HG02571 (cell line): ENCODE measurements around the gene VTI1A.

Source experiments
- ATAC-seq: cut with Tn5 transposase; IDR thresholded peaks from one replicate; pipeline ENCODE4 v1.9.1; 2021; ENCODE audit warnings: mild to moderate bottlenecking, moderate library complexity; ENCODE audit not compliant: unreplicated experiment

Gene VTI1A

GRCh38 chr10:112774210-112774609, 327.2 kb downstream of the VTI1A start:
- ATAC-seq = no peak

DNA sequence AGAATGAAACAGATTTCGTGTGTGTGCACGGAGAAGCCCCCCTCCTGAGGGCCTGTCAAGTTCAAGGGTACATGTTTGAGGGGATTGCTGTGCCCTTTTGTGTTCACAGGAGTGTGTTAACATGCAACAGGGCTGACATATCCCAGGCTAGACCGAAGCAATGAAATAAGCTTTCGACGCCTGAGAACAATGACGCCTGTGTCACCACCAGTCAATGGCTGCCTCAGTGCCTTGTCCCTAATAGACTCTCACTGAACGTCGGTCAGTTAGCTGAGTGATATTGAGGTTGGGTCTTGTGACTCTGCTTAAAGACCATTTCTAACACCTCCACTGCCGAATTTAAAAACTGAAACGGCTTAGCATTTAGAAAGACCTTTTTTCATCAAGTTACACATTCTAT, 327.8 kb downstream of the VTI1A start:
- no peak for ATAC-seq

GRCh38 chr10:112775381-112775780, 328.4 kb downstream of the VTI1A start:
- ATAC-seq = no peak

DNA sequence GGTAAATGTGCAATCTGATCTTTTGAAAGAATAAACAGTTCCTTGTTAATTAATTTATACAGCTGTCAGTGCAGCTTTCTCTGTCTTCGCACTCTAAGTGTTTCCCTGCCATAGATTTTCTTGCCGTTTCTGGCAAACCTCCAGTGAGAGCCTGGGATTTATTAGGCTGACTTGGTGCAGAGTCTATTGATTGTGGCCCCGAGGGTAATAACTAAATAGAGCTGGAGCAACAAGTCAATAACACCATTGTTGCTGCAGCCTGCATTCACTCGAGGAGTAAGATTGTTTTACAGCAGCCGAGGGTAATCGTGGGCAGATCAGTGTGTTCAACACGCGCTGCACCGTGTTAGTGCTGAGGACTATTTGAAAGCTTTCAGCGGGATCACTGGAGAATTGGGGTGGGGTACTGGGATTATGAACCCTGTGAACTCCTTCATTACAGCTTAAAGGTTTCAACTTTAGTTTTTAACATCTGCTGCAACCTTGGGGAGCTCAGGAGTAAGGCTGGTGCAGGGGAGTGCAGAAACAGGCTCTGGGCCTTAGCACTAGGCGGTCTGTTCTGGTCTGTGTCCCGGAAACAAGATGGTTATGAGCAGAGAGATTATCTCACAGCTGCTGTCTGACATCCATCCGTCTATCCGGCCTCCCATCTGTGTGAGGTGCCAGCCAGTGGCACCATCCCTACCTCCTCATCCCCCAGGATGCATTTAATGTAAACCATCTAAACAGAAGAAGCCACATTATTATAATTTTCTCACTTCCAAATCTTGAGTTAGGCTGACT, 329.1 kb downstream of the VTI1A start:
- ATAC-seq = no peak

GRCh38 chr10:112778579-112778978, 331.6 kb downstream of the VTI1A start:
- no peak for ATAC-seq

- ATAC-seq = no peak
Measured at GRCh38 chr10:112779025-112779770, 332.2 kb downstream of the VTI1A start.

- ATAC-seq = no peak
Measured at GRCh38 chr10:112782200-112782907, 335.3 kb downstream of the VTI1A start.

- ATAC-seq = no peak
Measured at GRCh38 chr10:112783351-112784021, 336.5 kb downstream of the VTI1A start.

DNA sequence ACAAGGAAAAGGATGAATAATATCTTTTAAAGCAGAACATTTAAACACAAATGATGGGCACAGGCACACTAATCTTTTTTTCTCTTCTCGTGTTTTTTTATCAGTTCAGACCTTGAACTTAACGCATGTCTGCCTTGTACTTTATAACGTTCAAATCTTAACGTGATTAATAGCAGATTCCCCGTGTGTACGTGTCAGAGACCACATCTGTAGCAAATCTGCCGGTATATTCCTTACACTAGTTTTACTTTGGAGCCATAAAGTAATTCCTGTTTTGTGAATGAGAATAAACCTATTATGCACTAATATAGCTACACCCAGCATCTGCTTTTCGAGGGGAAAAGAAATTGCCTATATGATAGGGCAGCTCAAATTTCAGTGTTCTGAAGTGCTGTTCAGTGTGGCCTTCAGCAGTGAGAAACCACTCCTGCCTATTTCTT, 337.0 kb downstream of the VTI1A start:
- ATAC-seq = no peak

DNA sequence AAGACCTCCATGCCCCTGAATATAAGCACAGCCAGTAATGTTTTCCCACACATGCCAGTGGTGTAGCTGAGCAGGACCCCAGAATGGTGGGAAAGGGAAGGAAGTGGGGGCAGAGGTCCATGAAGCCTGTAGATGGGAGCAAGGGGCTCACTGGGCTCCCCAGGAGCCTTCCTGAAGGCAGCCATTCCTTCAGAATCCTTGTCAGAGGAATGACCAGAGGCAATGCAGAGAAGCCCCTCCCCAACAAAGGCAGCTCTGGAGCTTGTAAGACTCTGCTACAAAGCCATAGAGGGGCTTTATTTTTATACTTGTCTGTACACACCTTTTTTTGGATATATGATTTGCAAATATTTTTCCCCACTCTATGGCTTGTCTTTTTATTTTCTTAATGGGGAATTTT, 338.1 kb downstream of the VTI1A start:
- ATAC-seq = no peak

- no peak for ATAC-seq
Measured at GRCh38 chr10:112789248-112789647, 342.2 kb downstream of the VTI1A start.

DNA sequence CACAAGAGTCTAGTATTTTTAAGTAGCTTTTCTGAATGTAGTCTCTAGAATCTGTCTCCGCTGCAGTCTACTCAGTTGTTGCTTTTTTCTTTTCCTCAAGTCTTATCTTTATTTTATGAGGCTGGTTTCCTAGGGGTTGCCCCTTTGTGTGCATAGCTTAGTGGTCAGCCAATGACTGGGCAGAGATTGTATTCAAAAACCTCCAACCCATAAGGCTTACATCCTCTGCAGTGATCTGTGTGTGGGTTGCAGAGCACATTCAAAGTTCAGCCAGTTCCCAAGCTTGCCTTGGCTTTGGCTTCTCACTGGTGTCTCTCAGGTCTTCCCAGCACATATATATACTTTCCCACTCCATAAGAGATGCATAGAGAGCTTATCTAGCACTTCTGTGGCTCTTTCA, 343.0 kb downstream of the VTI1A start:
- no peak for ATAC-seq

GRCh38 chr10:112790921-112791320, 343.9 kb downstream of the VTI1A start:
- ATAC-seq = no peak

DNA sequence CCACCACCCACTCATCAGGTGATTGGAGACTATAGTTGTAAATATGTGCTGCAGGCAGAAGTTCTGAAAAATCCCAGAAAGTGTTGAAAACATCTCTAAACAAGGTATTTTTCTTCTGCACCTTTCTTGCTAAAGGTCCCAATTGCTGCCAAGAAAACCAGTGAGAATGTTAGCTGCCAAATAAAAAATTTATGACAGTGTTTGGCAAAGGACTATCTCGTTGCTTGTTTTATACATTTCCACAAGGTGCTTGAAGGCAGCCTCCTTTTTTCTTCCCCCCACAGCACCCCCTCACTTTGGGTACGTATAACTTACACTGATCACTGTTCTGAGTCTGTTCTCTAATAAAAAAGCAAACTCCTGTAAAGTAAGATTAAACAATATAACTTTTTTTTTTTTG, 344.4 kb downstream of the VTI1A start:
- no peak for ATAC-seq

DNA sequence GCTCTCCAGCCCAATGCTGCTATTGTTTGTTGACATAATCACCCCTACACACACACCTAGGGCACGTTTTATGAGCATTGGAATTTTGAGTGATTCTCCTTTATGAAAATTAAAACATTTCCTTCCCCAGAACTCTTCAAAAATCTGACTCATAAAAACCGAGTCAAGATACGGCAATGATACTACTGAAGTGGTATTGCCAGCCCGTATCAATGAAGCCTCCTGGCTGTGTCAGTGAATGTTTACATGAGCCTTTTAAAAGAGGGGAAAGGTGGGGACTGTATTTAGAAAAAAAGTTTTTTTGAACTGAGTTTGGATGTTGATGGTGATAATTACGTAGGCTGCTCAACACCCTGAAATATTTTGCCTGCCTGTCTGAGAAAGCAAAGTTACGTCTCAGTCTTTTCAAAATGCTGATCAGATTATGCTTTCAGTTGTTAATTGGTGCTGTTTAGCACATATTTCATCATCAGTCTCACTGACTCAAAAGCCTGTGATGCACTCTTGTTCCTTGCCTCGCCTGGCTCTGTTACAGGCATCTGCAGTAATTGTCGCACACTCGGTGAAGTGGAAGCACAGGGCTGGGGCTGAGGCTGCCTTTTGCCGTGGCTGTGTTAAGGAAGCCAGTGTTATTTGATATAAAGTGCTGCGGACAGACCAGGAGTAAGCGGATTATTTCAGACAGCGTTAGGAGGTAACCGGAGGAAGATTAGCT, 345.6 kb downstream of the VTI1A start:
- ATAC-seq = no peak

DNA sequence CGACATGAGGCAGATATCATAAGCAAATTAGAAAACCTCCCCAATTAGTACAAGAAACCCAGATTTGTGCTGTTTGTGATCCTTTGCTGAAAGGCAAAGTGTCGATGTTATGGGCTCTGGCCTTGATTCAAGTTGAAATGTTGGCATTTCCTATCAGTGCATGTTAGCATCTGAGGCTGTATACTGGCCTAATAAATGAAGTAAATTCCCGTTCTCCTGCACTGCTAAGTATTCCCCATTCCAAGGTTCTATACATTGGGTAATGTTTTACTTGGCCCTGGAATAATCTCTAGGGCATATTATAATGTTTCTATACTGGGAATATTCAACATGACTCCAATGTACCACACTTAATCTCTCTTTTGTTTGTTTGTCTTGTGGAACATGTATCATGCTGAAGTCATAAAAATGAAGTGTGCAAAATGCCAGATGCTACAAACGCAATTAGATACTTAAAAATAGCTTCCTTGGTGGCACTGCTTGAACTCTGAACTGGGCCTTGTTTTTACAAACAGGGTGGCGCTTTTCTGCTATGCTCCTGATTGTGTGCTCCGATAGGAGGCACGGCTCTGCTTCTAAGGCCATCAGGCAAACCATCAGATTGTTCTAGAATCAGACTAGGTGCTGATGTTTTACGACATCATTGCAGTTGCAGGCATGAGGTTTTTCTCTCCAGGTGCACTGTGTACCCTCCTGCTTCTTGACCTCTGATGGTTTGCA, 346.3 kb downstream of the VTI1A start:
- no peak for ATAC-seq

GRCh38 chr10:112794201-112794600, 347.2 kb downstream of the VTI1A start:
- no peak for ATAC-seq

DNA sequence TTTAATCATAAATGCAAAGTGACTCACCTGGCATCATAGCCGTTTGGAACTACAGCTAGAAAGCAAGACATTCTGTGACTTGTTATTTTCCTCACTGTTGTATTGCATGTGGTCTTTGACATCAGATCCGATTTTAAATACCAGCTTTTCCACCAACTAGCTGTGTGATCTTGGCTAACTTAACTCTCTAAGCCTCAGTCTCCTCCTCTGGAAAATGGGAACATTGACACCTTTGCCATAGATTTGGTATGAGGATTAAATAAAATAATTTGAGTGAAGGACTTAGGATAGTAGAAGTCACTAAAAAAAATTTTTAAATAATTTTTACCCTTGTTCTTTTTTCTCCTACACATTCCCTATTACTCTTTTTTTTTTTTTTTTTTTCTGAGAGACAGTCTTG, 348.1 kb downstream of the VTI1A start:
- ATAC-seq = no peak

DNA sequence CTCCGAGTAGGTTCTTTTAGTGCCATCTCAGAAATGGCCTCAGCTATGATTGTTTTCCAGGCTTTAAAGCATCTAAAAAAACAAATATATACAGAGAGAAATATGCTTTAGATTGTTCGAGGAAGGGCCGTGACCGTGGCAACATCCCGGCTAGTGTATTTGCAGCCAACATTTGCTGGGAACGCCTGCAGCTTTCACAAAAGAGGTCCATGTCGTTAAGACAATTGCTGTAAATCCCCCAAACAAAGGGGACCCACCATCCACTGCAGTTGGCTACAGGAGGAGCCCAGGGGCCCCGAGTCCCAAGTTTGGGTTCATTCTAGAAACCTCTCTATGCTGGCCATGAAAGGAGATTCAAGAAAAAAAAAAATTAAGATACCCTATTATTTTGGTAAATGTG, 350.2 kb downstream of the VTI1A start:
- no peak for ATAC-seq

DNA sequence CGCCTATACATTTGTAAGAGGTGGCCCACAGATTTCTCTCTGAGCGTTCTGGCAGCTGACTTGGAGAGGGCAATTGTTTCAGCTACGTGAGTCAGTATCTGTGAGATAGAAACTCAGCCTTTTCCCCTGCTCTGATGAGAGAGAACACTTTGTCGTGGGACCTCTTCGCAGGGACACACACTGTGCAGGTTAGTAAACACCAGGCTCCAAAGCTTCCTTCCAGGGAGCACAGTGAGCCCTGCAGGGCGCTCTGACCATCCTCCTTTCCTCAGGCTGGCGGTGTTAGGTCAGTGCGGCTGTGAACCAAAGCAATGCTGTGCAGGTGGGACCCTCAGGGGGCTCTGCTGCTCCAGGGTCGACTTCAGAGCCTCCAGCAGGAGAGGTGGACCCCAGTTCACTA, 350.8 kb downstream of the VTI1A start:
- no peak for ATAC-seq
